Esophagus squamous epithelium (tissue), 4 donors: ENCODE measurements around the gene NDRG4.

ENCODE experiments used
- POLR2A ChIP-seq, 4 donors: fragments of 450-650 bp; IDR thresholded peaks; one replicate each; pipeline ENCODE4 v1.6.1; 2017; ENCODE audit warnings: antibody characterized with exemption in 4 of 4, mild to moderate bottlenecking in 4 of 4, moderate library complexity in 3 of 4
- TF ChIP-seq, protein P1 (sequence below), 6 experiments: fragments of 450-650 bp in 4 of 6; fragments of 200-600 bp in 2 of 6; sonication (generic) in 2 of 6; IDR thresholded peaks; one replicate each; pipeline ENCODE4 v1.5.1; 2016 to 2019; ENCODE audit warnings: antibody characterized with exemption in 6 of 6, mild to moderate bottlenecking in 4 of 6, moderate library complexity in 4 of 6

DNA sequence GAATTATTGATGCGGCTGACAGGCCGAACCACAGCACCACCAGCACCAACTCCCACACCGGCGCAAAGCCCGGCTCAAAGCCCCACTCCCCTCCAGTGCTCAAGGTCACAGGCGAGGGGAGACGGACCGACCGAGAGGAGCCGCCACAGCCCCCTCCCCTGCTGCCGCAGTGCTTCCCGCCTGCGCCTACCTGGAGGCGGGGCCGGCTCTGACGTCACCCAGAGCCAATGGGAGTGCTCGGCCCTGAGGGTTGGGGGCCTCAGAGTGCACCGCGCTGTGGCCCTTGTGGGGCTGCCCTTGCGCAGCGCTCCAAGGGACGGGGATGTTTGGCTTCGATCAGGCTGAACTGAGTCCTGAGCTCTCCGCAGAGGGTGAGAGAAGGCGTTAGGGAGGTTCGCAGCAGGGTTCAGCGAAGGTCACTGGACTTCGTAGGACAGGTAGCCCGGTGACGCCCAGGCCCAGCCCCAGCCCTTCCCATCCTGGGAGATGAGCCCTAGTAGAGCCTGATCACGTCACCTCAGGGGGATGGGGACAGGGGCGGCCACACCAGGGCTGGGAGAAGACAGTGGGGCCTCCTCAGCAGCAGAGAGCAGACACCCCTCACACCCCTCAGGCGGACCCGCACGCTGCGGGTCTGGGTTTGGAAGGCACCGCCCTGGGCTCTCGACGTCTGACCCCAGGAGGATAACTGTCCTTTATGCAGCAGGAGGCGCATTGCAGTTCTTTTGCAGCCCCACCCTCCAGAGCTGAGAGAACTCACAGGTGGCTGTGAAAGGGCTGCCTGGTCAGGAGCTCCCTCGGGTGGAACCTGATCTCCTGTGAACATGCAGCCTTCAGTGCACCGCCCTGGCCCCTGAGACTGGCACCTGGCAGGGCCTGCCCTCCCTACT lies 1.5 kb downstream of the NDRG4 start:
- TF ChIP-seq, protein P1, sequence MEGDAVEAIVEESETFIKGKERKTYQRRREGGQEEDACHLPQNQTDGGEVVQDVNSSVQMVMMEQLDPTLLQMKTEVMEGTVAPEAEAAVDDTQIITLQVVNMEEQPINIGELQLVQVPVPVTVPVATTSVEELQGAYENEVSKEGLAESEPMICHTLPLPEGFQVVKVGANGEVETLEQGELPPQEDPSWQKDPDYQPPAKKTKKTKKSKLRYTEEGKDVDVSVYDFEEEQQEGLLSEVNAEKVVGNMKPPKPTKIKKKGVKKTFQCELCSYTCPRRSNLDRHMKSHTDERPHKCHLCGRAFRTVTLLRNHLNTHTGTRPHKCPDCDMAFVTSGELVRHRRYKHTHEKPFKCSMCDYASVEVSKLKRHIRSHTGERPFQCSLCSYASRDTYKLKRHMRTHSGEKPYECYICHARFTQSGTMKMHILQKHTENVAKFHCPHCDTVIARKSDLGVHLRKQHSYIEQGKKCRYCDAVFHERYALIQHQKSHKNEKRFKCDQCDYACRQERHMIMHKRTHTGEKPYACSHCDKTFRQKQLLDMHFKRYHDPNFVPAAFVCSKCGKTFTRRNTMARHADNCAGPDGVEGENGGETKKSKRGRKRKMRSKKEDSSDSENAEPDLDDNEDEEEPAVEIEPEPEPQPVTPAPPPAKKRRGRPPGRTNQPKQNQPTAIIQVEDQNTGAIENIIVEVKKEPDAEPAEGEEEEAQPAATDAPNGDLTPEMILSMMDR (IDR thresholded peaks at IDR 0.05): no peak
- TF ChIP-seq POLR2A (IDR thresholded peaks at IDR 0.05): no peak
